ENCODE data around the gene BTBD18. TPM values are rescaled to one million over a fixed set of nuclear protein-coding genes. Genes with fewer than 3 reads are reported as not detected.

Gene BTBD18
- not detected for total RNA-seq

GRCh38 chr11:57751676-57752253, at the start of gene BTBD18:
TSS of gene BTBD18 (minus strand) at chr11:57751819. CDS start at chr11:57751188, 631 bp downstream.
- no peaks in the 10 kb centered on the region for H3K9me3 Mint-ChIP-seq
- peak within 1 kb of the TSS; percentile 29 to 87 for H3K27ac Mint-ChIP-seq
- DNase-seq (ENCODE audit: low spot score in 2 of 2) (no peak), ATAC-seq (peak in 1 of 2 donors; percentile 48)
- no peaks in the 10 kb centered on the region for H3K36me3 Mint-ChIP-seq

GRCh38 chr11:57801183-57801485, 49.5 kb upstream of the BTBD18 start:
- ATAC-seq: peak; percentile 16 to 33
- no peak for DNase-seq (ENCODE audit: low spot score in 2 of 2)
- H3K27ac Mint-ChIP-seq: peak overlapping the region in 1 of 2 donors; percentile 78
- H3K36me3 Mint-ChIP-seq: no peaks in the 10 kb centered on the region
- H3K9me3 Mint-ChIP-seq: no peaks in the 10 kb centered on the region

GRCh38 chr11:57800444-57801182, 49.0 kb upstream of the BTBD18 start:
- H3K27ac Mint-ChIP-seq: peak overlapping the region in 1 of 2 donors; percentile 78
- ATAC-seq (peak; percentile 86 to 91), DNase-seq (ENCODE audit: low spot score in 2 of 2) (peak in 1 of 2 donors; percentile 31)
- H3K36me3 Mint-ChIP-seq: no peaks in the 10 kb centered on the region
- no peaks in the 10 kb centered on the region for H3K9me3 Mint-ChIP-seq

- Mint-ChIP-seq H3K27ac (peak overlapping the region; percentile 67 to 72), H3K9me3 (no peaks in the 10 kb centered on the region), H3K36me3 (no peaks in the 10 kb centered on the region)
- no peak for DNase-seq (ENCODE audit: low spot score in 2 of 2)
- ATAC-seq: peak in 1 of 2 donors; percentile 26
Measured at GRCh38 chr11:57798905-57799559, 47.4 kb upstream of the BTBD18 start.

- Mint-ChIP-seq H3K27ac (peak overlapping the region; percentile 33 to 75), H3K36me3 (no peaks in the 10 kb centered on the region), H3K9me3 (no peaks in the 10 kb centered on the region)
- DNase-seq (ENCODE audit: low spot score in 2 of 2) (no peak), ATAC-seq (no peak)
Measured at GRCh38 chr11:57793351-57794115, 41.9 kb upstream of the BTBD18 start.

GRCh38 chr11:57792870-57793269, 41.3 kb upstream of the BTBD18 start:
- peak overlapping the region; percentile 75 to 84 for H3K27ac Mint-ChIP-seq
- no peaks in the 10 kb centered on the region for H3K36me3 Mint-ChIP-seq
- ATAC-seq: peak in 1 of 2 donors; percentile 5

GRCh38 chr11:57792060-57792541, 40.5 kb upstream of the BTBD18 start:
- Mint-ChIP-seq H3K9me3 (no peaks in the 10 kb centered on the region), H3K36me3 (no peaks in the 10 kb centered on the region), H3K27ac (peak overlapping the region; percentile 75 to 84)
- peak; percentile 95 to 98 for ATAC-seq
- DNase-seq (ENCODE audit: low spot score in 2 of 2): peak; percentile 72 to 80

More at GRCh38 chr11:57792870-57793269, 41.3 kb upstream of the BTBD18 start:
- no peaks in the 10 kb centered on the region for H3K9me3 Mint-ChIP-seq
- no peak for DNase-seq (ENCODE audit: low spot score in 2 of 2)

- Mint-ChIP-seq H3K36me3 (no peaks in the 10 kb centered on the region), H3K9me3 (no peaks in the 10 kb centered on the region), H3K27ac (peak overlapping the region in 1 of 2 donors; percentile 75)
- ATAC-seq (no peak), DNase-seq (ENCODE audit: low spot score in 2 of 2) (no peak)
Measured at GRCh38 chr11:57791321-57792059, 39.9 kb upstream of the BTBD18 start.

- ATAC-seq (no peak), DNase-seq (ENCODE audit: low spot score in 2 of 2) (no peak)
- H3K9me3 Mint-ChIP-seq: no peaks in the 10 kb centered on the region
- H3K27ac Mint-ChIP-seq: no peak overlapping the region
- no peaks in the 10 kb centered on the region for H3K36me3 Mint-ChIP-seq
Measured at GRCh38 chr11:57788703-57789088, 37.1 kb upstream of the BTBD18 start.

- DNase-seq (ENCODE audit: low spot score in 2 of 2) (no peak), ATAC-seq (no peak)
- H3K9me3 Mint-ChIP-seq: no peaks in the 10 kb centered on the region
- no peak overlapping the region for H3K27ac Mint-ChIP-seq
- H3K36me3 Mint-ChIP-seq: no peaks in the 10 kb centered on the region
Measured at GRCh38 chr11:57787920-57788702, 36.5 kb upstream of the BTBD18 start.

GRCh38 chr11:57787006-57787604, 35.5 kb upstream of the BTBD18 start:
- ATAC-seq: no peak
- Mint-ChIP-seq H3K9me3 (no peaks in the 10 kb centered on the region), H3K36me3 (no peaks in the 10 kb centered on the region), H3K27ac (no peak overlapping the region)
- no peak for DNase-seq (ENCODE audit: low spot score in 2 of 2)

GRCh38 chr11:57786436-57786835, 34.8 kb upstream of the BTBD18 start:
- Mint-ChIP-seq H3K27ac (no peak overlapping the region), H3K36me3 (no peaks in the 10 kb centered on the region), H3K9me3 (no peaks in the 10 kb centered on the region)
- ATAC-seq: no peak
- DNase-seq (ENCODE audit: low spot score in 2 of 2): no peak

- Mint-ChIP-seq H3K9me3 (no peaks in the 10 kb centered on the region), H3K27ac (no peak overlapping the region), H3K36me3 (no peaks in the 10 kb centered on the region)
- ATAC-seq: no peak
- DNase-seq (ENCODE audit: low spot score in 2 of 2): no peak
Measured at GRCh38 chr11:57785072-57785471, 33.5 kb upstream of the BTBD18 start.

GRCh38 chr11:57781529-57781943, 29.9 kb upstream of the BTBD18 start:
- peak overlapping the region in 1 of 2 donors; percentile 24 for H3K27ac Mint-ChIP-seq
- ATAC-seq (no peak), DNase-seq (ENCODE audit: low spot score in 2 of 2) (no peak)
- H3K36me3 Mint-ChIP-seq: no peaks in the 10 kb centered on the region
- H3K9me3 Mint-ChIP-seq: no peaks in the 10 kb centered on the region

- no peak for ATAC-seq
- no peak overlapping the region for H3K27ac Mint-ChIP-seq
- H3K9me3 Mint-ChIP-seq: no peaks in the 10 kb centered on the region
- no peaks in the 10 kb centered on the region for H3K36me3 Mint-ChIP-seq
- DNase-seq (ENCODE audit: low spot score in 2 of 2): no peak
Measured at GRCh38 chr11:57779276-57779675, 27.7 kb upstream of the BTBD18 start.

Measured in activated naive CD4-positive, alpha-beta T cell treated with anti-CD3 and anti-CD28 coated beads, Interleukin-2, amount 50 U/mL, for 72 hours (primary cell).